Heart left ventricle (tissue), 13 donors: Measurements from ENCODE around the gene GNL1.

Experiments used
- POLR2A ChIP-seq, 2 donors: fragments of 450-650 bp; IDR thresholded peaks; one replicate each; pipeline ENCODE4 v1.6.1; 2017; ENCODE audit warnings: antibody characterized with exemption in 2 of 2, mild to moderate bottlenecking in 2 of 2, moderate library complexity in 2 of 2
- TF ChIP-seq, protein P1 (sequence below), 12 donors: fragments of 200-600 bp; sonication (generic) in 4 of 12; IDR thresholded peaks; one replicate each; pipeline versions ENCODE4 v1.5.0 to v1.8.0; 2018 to 2022; ENCODE audit warnings: antibody characterized with exemption in 12 of 12, mild to moderate bottlenecking in 5 of 12
- donor health status: ischemic (EF 13 %, LVEDD 7.1; RV severe dilation, severe dysfunction).
- donor health status: DM: no; HTN: yes; CAD: no.
- donor health status: DM: no; HTN: no; CAD: no.
- donor health status: ischemic (EF 25% LVEDD 6.9; RV normal size, moderate dysfunction).
- donor health status: ischemic (EF 25% LVEDD 5.7; RV mildly dilated, moderate dysfunction).
- donor health status: ischemic (EF 35%, LVEDD 5.7; RV mildly dilated, moderate dysfunction).
- donor health status: nonischemic (EF 11% LVEDD 7.7; RV severe dilation, severe dysfunction).
- donor health status: DM: yes; HTN: yes; CAD: no.
- donor health status: PGD.
- donor health status: ischemic (EF 29% LVEDD 5.4; RV normal size, mild dysfunction).
- donor health status: nonischemic (EF 23%, LVEDD 6.1; RV moderate dilation, normal function).

DNA sequence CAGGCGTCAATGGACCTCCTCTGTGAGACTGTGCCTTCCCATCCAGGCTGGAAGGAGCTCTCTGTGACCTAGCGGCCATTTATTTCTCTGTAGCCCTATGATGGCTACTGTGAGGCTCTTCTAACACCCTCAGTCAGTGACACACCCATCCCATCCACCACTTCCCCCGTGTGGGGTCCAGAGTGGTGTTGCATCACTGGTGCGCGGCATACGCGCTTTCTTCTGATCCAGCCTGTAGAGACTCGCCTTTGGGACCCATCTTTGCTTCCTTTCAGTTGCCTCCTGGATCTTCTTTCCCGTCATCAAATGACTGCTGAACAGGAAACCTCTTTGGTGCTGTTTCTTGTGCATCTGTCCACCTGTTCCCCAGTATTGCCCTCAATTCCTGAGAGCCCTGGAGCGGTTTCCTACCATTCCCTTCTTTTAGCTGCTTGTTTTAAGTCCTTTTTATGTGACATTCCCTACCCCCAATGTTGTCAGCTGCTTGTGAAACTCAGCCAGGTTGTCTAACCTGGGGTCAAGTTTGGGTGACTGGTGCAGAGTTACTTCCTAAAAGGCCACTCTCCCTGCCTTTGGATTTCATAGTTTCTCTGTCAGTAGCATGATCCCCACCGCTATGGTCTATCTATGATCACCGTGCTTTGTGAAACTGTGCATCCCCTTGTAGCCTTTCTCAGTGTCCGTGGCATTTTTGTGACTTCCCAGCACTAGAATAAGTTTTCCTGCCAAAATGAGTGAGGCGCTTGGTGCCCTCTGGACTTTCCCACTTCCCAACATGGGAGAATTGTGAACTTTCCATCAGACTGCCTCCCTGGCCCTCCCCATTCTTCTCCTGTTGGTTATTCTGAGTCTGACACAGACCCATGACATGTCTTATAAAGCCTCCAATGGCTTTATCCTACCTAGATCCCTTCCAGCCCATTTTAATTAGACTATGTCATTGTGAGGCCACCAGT lies 6.5 kb upstream of the GNL1 start:
- TF ChIP-seq POLR2A (IDR thresholded peaks at IDR 0.05) = no peak
- TF ChIP-seq, protein P1, sequence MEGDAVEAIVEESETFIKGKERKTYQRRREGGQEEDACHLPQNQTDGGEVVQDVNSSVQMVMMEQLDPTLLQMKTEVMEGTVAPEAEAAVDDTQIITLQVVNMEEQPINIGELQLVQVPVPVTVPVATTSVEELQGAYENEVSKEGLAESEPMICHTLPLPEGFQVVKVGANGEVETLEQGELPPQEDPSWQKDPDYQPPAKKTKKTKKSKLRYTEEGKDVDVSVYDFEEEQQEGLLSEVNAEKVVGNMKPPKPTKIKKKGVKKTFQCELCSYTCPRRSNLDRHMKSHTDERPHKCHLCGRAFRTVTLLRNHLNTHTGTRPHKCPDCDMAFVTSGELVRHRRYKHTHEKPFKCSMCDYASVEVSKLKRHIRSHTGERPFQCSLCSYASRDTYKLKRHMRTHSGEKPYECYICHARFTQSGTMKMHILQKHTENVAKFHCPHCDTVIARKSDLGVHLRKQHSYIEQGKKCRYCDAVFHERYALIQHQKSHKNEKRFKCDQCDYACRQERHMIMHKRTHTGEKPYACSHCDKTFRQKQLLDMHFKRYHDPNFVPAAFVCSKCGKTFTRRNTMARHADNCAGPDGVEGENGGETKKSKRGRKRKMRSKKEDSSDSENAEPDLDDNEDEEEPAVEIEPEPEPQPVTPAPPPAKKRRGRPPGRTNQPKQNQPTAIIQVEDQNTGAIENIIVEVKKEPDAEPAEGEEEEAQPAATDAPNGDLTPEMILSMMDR (IDR thresholded peaks at IDR 0.05) = no peak
